ENCODE results near the gene TTLL11.
"Not testable (repeated sequence)": the region's sequence is repeated elsewhere in the genome, so short reads cannot be mapped to it uniquely, and the experiment has no call there.

The TTLL11 gene

GRCh38 chr9:121814594-121814993, 278.5 kb downstream of the TTLL11 start:
- DNase-seq (ENCODE audit: low read depth): no peak

GRCh38 chr9:121813519-121814210, 279.4 kb downstream of the TTLL11 start:
- DNase-seq (ENCODE audit: low read depth): no peak

GRCh38 chr9:121812159-121812735, 280.9 kb downstream of the TTLL11 start:
- DNase-seq (ENCODE audit: low read depth): no peak

GRCh38 chr9:121811751-121812150, 281.4 kb downstream of the TTLL11 start:
- no peak for DNase-seq (ENCODE audit: low read depth)

DNA sequence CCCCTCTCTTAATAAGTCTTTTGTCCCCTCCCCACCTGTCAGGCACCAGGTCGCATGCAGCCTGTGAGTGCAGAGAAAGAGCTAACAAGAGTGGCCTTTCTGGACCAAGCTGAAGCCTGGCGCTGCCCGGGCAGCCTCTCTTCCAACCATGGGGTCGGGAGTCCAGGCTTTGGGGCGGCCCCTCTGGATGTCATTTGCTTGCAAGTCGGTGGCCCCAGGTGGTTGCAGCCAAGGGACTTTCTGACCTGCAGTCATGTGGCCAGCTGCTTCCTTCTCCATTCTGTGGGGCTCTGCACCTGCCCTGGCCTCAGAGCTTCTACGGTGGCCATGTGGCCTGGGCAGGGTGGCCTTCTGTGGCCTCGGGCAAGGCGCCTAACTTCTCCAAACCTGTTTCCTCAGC, 282.0 kb downstream of the TTLL11 start:
- DNase-seq (ENCODE audit: low read depth): no peak

GRCh38 chr9:121810489-121810888, 282.6 kb downstream of the TTLL11 start:
- DNase-seq (ENCODE audit: low read depth): no peak

DNA sequence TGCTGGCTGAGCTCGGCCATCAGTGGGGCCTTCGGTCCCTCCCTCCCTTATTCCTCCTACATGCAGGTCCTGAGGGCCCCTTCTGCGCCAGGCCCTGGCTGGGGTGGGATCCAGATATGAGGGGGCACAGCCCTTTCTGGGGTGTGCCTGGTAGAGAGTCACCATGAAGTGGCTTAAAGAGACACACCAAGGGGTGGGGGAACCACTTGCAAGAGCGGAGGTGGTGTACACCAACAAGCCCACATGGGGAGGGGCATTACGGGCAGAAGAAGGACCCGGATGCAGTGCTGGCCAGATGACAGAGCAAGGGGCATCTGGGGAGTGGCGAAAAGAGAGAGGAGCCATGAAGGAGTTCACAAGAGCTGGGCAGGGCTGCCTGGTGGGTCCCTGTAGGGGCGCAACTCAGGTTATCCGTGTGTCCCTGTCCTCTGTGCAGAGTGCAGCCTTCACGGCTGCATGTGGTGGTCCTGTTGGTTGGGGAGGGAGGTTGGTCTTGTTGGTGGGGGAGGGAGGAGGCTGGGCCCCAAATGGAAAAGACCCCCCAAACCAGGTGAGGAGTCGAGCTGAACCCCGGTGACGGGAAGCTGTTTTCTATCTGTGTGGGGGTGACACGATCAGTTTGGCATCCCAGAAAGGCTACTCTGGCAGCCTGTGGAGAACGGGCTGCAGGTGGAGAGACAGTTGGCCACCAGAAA, 283.6 kb downstream of the TTLL11 start:
- no peak for DNase-seq (ENCODE audit: low read depth)

DNA sequence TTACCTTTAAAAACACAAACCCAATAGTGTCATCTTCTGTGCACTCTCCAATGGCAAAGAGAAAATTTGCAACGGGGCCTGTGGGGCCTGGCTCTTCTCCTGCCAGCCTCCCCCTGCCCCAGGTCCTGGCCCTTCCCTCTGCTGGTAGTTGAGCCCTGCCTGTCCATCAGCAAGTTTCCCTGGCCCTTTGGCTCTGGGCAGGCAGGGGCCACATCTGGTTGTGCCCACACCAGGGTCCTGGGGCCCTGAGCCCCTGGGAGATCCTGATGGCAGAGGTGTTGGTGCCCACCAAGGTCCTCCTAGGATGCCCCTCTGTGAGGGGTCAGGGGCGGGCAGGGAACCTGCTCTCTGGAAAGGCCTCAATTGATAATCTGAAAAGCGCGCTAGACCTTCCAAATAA, 284.3 kb downstream of the TTLL11 start:
- DNase-seq (ENCODE audit: low read depth): no peak

GRCh38 chr9:121807823-121808278, 285.3 kb downstream of the TTLL11 start:
- DNase-seq (ENCODE audit: low read depth): no peak

GRCh38 chr9:121807069-121807822, 285.9 kb downstream of the TTLL11 start:
- DNase-seq (ENCODE audit: low read depth): no peak

GRCh38 chr9:121802753-121803152, 290.4 kb downstream of the TTLL11 start:
- no peak for DNase-seq (ENCODE audit: low read depth)

GRCh38 chr9:121801579-121801978, 291.5 kb downstream of the TTLL11 start:
- no peak for DNase-seq (ENCODE audit: low read depth)

- DNase-seq (ENCODE audit: low read depth): no peak
Measured at GRCh38 chr9:121800376-121800775, 292.7 kb downstream of the TTLL11 start.

DNA sequence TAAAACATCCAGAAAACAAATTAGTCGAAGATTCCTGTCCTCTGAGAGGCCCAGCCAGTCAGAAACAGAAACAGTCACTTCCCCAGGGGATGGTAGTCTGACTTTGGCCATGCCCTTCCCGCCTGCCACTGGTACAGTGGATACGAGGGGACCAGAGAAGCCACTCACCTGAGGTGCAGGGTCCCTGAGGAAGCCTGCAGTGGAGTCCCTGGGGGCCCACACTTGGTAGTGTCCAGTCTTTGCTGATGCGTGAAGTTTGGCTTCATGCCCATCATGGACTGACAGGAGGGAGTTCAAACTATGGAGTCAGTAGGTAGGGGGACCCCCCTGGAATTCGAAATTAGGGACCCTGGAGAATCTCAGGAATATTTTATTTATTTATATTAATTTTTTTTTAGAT, 294.2 kb downstream of the TTLL11 start:
- no peak for DNase-seq (ENCODE audit: low read depth)

- no peak for DNase-seq (ENCODE audit: low read depth)
Measured at GRCh38 chr9:121797081-121797480, 296.0 kb downstream of the TTLL11 start.

- DNase-seq (ENCODE audit: low read depth): not testable (repeated sequence)
Measured at GRCh38 chr9:121794334-121794733, 298.8 kb downstream of the TTLL11 start.

DNA sequence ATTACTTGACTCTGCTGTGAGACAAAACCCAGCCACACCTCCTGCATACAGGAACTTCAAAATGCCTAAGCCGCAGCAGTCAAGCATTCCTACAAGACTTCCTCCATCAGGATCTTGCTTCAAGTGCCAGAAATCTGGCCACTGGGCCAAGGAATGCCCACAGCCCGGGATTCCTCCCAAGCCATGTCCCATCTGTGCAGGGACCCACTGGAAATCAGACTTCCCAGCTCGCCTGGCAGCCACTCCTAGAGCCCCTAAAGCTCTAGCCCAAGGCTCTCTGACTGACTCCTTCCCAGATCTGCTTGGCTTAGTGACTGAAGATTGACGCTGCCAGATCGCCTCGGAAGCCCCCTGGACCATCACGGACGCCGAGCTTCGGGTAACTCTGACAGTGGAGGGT, 300.6 kb downstream of the TTLL11 start:
- DNase-seq (ENCODE audit: low read depth): not testable (repeated sequence)

GRCh38 chr9:121790841-121791240, 302.3 kb downstream of the TTLL11 start:
- DNase-seq (ENCODE audit: low read depth): no peak

- DNase-seq (ENCODE audit: low read depth): no peak
Measured at GRCh38 chr9:121788686-121789366, 304.3 kb downstream of the TTLL11 start.

DNA sequence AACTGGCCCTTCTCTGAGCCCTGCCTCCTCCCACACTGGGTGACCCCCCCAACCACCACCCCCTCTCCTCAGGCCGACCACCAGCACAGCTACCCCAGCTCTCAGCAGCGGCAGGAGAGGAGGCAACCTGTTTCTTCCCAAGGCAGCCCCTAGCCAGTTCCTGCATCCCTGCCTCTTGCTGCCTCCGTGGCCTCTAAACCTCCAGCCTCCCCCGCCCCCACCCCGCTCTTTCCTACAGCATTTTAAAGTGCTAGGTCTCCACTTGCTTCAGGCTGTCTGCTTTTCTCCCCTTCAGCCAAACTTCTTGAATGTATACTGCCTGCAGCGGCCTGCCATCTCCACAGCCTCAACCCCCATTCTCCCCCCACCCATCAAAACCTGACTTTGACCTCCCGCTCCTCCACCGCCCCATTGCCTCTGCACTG, 306.1 kb downstream of the TTLL11 start:
- DNase-seq (ENCODE audit: low read depth): no peak

GRCh38 chr9:121786543-121786948, 306.6 kb downstream of the TTLL11 start:
- no peak for DNase-seq (ENCODE audit: low read depth)

Measured in HS-5 (cell line).